Measurements from ENCODE around the gene AQP12A. TPM values are rescaled to one million over a fixed set of nuclear protein-coding genes. Genes with fewer than 3 reads are reported as not detected.

AQP12A gene
- total and polyA plus RNA-seq, 2 experiments from 2014 or later: not detected

DNA sequence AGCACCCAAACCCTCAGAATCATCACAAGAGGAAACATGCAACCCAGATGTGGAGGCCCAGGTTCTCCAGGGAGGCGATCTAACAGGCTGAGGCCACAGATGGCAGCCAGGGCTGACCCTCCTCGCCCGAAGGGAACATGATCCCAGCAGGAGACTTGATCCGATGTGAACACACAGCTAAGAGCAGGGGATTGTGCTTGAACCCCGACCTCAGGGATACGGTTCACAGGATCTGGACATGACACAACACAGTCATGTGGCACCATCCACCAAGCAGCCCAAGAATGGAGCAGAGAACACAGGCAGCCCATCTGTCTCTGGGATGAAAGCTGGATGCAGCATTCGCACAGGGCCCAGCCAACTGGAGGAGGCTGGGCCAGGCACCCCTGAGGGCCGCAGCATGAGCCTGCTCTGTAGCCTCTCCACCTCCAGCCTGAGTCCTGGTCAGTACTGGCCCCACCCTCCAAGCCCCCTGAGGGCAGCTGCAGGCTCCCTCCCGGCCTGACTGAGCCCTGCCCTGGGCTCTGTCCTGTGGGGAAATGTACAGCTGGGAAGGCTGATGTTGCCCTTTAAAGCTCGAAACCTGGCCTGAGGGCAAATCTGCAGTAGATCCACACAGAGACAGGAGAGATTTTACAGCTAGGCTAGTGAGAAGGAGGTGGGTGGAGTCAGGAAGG, 39.0 kb downstream of the AQP12A start (continued):
- TF ChIP-seq, protein P1, sequence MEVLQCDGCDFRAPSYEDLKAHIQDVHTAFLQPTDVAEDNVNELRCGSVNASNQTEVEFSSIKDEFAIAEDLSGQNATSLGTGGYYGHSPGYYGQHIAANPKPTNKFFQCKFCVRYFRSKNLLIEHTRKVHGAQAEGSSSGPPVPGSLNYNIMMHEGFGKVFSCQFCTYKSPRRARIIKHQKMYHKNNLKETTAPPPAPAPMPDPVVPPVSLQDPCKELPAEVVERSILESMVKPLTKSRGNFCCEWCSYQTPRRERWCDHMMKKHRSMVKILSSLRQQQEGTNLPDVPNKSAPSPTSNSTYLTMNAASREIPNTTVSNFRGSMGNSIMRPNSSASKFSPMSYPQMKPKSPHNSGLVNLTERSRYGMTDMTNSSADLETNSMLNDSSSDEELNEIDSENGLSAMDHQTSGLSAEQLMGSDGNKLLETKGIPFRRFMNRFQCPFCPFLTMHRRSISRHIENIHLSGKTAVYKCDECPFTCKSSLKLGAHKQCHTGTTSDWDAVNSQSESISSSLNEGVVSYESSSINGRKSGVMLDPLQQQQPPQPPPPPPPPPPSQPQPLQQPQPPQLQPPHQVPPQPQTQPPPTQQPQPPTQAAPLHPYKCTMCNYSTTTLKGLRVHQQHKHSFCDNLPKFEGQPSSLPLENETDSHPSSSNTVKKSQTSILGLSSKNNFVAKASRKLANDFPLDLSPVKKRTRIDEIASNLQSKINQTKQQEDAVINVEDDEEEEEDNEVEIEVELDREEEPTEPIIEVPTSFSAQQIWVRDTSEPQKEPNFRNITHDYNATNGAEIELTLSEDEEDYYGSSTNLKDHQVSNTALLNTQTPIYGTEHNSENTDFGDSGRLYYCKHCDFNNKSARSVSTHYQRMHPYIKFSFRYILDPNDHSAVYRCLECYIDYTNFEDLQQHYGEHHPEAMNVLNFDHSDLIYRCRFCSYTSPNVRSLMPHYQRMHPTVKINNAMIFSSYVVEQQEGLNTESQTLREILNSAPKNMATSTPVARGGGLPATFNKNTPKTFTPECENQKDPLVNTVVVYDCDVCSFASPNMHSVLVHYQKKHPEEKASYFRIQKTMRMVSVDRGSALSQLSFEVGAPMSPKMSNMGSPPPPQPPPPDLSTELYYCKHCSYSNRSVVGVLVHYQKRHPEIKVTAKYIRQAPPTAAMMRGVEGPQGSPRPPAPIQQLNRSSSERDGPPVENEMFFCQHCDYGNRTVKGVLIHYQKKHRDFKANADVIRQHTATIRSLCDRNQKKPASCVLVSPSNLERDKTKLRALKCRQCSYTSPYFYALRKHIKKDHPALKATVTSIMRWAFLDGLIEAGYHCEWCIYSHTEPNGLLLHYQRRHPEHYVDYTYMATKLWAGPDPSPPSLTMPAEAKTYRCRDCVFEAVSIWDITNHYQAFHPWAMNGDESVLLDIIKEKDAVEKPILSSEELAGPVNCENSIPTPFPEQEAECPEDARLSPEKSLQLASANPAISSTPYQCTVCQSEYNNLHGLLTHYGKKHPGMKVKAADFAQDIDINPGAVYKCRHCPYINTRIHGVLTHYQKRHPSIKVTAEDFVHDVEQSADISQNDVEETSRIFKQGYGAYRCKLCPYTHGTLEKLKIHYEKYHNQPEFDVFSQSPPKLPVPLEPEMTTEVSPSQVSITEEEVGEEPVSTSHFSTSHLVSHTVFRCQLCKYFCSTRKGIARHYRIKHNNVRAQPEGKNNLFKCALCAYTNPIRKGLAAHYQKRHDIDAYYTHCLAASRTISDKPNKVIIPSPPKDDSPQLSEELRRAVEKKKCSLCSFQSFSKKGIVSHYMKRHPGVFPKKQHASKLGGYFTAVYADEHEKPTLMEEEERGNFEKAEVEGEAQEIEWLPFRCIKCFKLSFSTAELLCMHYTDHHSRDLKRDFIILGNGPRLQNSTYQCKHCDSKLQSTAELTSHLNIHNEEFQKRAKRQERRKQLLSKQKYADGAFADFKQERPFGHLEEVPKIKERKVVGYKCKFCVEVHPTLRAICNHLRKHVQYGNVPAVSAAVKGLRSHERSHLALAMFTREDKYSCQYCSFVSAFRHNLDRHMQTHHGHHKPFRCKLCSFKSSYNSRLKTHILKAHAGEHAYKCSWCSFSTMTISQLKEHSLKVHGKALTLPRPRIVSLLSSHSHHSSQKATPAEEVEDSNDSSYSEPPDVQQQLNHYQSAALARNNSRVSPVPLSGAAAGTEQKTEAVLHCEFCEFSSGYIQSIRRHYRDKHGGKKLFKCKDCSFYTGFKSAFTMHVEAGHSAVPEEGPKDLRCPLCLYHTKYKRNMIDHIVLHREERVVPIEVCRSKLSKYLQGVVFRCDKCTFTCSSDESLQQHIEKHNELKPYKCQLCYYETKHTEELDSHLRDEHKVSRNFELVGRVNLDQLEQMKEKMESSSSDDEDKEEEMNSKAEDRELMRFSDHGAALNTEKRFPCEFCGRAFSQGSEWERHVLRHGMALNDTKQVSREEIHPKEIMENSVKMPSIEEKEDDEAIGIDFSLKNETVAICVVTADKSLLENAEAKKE (CRISPR knock-in tag; IDR thresholded peaks at IDR 0.05): no peak
- TF ChIP-seq, protein P2, sequence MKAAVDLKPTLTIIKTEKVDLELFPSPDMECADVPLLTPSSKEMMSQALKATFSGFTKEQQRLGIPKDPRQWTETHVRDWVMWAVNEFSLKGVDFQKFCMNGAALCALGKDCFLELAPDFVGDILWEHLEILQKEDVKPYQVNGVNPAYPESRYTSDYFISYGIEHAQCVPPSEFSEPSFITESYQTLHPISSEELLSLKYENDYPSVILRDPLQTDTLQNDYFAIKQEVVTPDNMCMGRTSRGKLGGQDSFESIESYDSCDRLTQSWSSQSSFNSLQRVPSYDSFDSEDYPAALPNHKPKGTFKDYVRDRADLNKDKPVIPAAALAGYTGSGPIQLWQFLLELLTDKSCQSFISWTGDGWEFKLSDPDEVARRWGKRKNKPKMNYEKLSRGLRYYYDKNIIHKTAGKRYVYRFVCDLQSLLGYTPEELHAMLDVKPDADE (IDR thresholded peaks at IDR 0.05): no peak
- TF ChIP-seq, protein P3, sequence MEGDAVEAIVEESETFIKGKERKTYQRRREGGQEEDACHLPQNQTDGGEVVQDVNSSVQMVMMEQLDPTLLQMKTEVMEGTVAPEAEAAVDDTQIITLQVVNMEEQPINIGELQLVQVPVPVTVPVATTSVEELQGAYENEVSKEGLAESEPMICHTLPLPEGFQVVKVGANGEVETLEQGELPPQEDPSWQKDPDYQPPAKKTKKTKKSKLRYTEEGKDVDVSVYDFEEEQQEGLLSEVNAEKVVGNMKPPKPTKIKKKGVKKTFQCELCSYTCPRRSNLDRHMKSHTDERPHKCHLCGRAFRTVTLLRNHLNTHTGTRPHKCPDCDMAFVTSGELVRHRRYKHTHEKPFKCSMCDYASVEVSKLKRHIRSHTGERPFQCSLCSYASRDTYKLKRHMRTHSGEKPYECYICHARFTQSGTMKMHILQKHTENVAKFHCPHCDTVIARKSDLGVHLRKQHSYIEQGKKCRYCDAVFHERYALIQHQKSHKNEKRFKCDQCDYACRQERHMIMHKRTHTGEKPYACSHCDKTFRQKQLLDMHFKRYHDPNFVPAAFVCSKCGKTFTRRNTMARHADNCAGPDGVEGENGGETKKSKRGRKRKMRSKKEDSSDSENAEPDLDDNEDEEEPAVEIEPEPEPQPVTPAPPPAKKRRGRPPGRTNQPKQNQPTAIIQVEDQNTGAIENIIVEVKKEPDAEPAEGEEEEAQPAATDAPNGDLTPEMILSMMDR (conservative IDR thresholded peaks at IDR 0.05; ENCODE audit: low read depth in 2 of 2): no peak
- TF ChIP-seq NANOG (IDR thresholded peaks at IDR 0.05; ENCODE audit: borderline replicate concordance) (no peak), STAT1 (IDR thresholded peaks at IDR 0.05; ENCODE audit: unreplicated experiment) (no peak), EZH2phosphoT487 (IDR thresholded peaks at IDR 0.05; ENCODE audit: unreplicated experiment) (no peak), JUNB (IDR thresholded peaks at IDR 0.05; ENCODE audit: unreplicated experiment) (no peak)
